Osteocyte (in vitro differentiated cells): ENCODE results near the gene ZNF622. TPM values are rescaled to one million over a fixed set of nuclear protein-coding genes. Genes with fewer than 3 reads are reported as not detected.

Experiments
- DNase-seq: peaks from one replicate; pipeline ENCODE4 v3.0.0; 2021; ENCODE audit warnings: mixed read lengths; ENCODE audit not compliant: unreplicated experiment; ENCODE audit errors: extremely low spot score
- H3K27ac Mint-ChIP-seq: one replicate; pipeline ENCODE4 v1.8.0; 2021; ENCODE audit warnings: mild to moderate bottlenecking, mixed read lengths; ENCODE audit not compliant: unreplicated experiment
- H3K27me3 Mint-ChIP-seq: one replicate; pipeline ENCODE4 v1.8.0; 2021; ENCODE audit warnings: mixed read lengths; ENCODE audit not compliant: unreplicated experiment
- H3K36me3 Mint-ChIP-seq: one replicate; pipeline ENCODE4 v1.8.0; 2021; ENCODE audit warnings: mixed read lengths; ENCODE audit not compliant: unreplicated experiment
- H3K4me1 Mint-ChIP-seq: one replicate; pipeline ENCODE4 v1.8.0; 2021; ENCODE audit warnings: mixed read lengths; ENCODE audit not compliant: unreplicated experiment
- H3K4me3 Mint-ChIP-seq: one replicate; pipeline ENCODE4 v1.8.0; 2021; ENCODE audit warnings: mild to moderate bottlenecking, moderate library complexity, mixed read lengths; ENCODE audit not compliant: unreplicated experiment
- H3K9me3 Mint-ChIP-seq: one replicate; pipeline ENCODE4 v1.8.0; 2021; ENCODE audit warnings: mixed read lengths; ENCODE audit not compliant: unreplicated experiment
- CTCF ChIP-seq: fragments of 200-600 bp; sonication (generic); IDR thresholded peaks from 2 replicates; pipeline ENCODE4 v1.5.0; 2021; ENCODE audit warnings: antibody characterized with exemption, mild to moderate bottlenecking, moderate library complexity
- total RNA-seq: library from RNA; stranded (reverse); gene quantifications from 2 replicates; pipeline ENCODE4 v1.2.1, GENCODE V29; 2021

ZNF622 gene
- total RNA-seq, 1 donor from 2014 or later = 29.2 TPM

GRCh38 chr5:16505140-16505891 is 39.7 kb upstream of the ZNF622 start:
- no peak for DNase-seq
- Mint-ChIP-seq H3K27ac (no peak overlapping the region), H3K9me3 (no peaks in the 10 kb centered on the region), H3K36me3 (no peaks in the 10 kb centered on the region), H3K4me3 (no peak overlapping the region), H3K4me1 (peaks cover 37% of the 10 kb centered on the region), H3K27me3 (peaks cover 2% of the 10 kb centered on the region)
- TF ChIP-seq CTCF = no peak

- Mint-ChIP-seq H3K27ac (no peak overlapping the region), H3K9me3 (no peaks in the 10 kb centered on the region), H3K27me3 (peaks cover under 1% of the 10 kb centered on the region), H3K4me1 (peaks cover 36% of the 10 kb centered on the region), H3K36me3 (no peaks in the 10 kb centered on the region), H3K4me3 (no peak overlapping the region)
- TF ChIP-seq CTCF = no peak
- DNase-seq = no peak
These were observed 39.0 kb upstream of the ZNF622 start for GRCh38 chr5:16504571-16504970.

- no peaks in the 10 kb centered on the region for H3K27me3 Mint-ChIP-seq
- H3K4me3 Mint-ChIP-seq = no peak overlapping the region
- no peaks in the 10 kb centered on the region for H3K9me3 Mint-ChIP-seq
- no peaks in the 10 kb centered on the region for H3K36me3 Mint-ChIP-seq
- no peak for TF ChIP-seq CTCF
- no peak for DNase-seq
- peaks cover 19% of the 10 kb centered on the region for H3K4me1 Mint-ChIP-seq
- peak overlapping the region; percentile 35 for H3K27ac Mint-ChIP-seq
These were observed 37.3 kb upstream of the ZNF622 start for GRCh38 chr5:16502866-16503265.

GRCh38 chr5:16500024-16500423 is 34.4 kb upstream of the ZNF622 start:
- no peak for TF ChIP-seq CTCF
- Mint-ChIP-seq H3K27me3 (no peaks in the 10 kb centered on the region), H3K27ac (no peak overlapping the region), H3K9me3 (peaks cover 6% of the 10 kb centered on the region), H3K4me3 (no peak overlapping the region), H3K4me1 (peaks cover 11% of the 10 kb centered on the region), H3K36me3 (no peaks in the 10 kb centered on the region)
- no peak for DNase-seq

- Mint-ChIP-seq H3K9me3 (peaks cover 11% of the 10 kb centered on the region), H3K4me3 (no peak overlapping the region), H3K27me3 (no peaks in the 10 kb centered on the region), H3K36me3 (no peaks in the 10 kb centered on the region), H3K4me1 (peaks cover 5% of the 10 kb centered on the region), H3K27ac (no peak overlapping the region)
- DNase-seq = no peak
- TF ChIP-seq CTCF = no peak
These were observed 31.9 kb upstream of the ZNF622 start for GRCh38 chr5:16497546-16497945.
